BLaER1 (cell line): ENCODE results near the gene APBA2.
"Not testable (repeated sequence)": the region's sequence is repeated elsewhere in the genome, so short reads cannot be mapped to it uniquely, and the experiment has no call there.

ENCODE experiments used
- H3K27ac ChIP-seq: shearing (Covaris generic); formaldehyde crosslinking; 2 replicates; pipeline ENCODE4 v1.8.1; 2022
- H3K27me3 ChIP-seq: shearing (Covaris generic); formaldehyde crosslinking; 2 replicates; pipeline ENCODE4 v1.8.1; 2022
- H3K36me3 ChIP-seq: shearing (Covaris generic); formaldehyde crosslinking; 2 replicates; pipeline ENCODE4 v1.8.1; 2022
- H3K4me1 ChIP-seq: shearing (Covaris generic); formaldehyde crosslinking; 2 replicates; pipeline ENCODE4 v1.8.1; 2022
- H3K4me2 ChIP-seq: shearing (Covaris generic); formaldehyde crosslinking; 2 replicates; pipeline ENCODE4 v1.8.1; 2022
- H3K4me3 ChIP-seq: shearing (Covaris generic); formaldehyde crosslinking; 2 replicates; pipeline ENCODE4 v1.8.1; 2022
- H3K9ac ChIP-seq: shearing (Covaris generic); formaldehyde crosslinking; 2 replicates; pipeline ENCODE4 v1.8.1; 2022
- H3K9me3 ChIP-seq: shearing (Covaris generic); formaldehyde crosslinking; 2 replicates; pipeline ENCODE4 v1.8.1; 2022
- H4K20me1 ChIP-seq: shearing (Covaris generic); formaldehyde crosslinking; 2 replicates; pipeline ENCODE4 v1.8.1; 2022
- Cebpa-rat ChIP-seq: shearing (Covaris generic); IDR thresholded peaks from 2 replicates; pipeline ENCODE4 v1.8.1; 2022

Gene APBA2

GRCh38 chr15:29035336-29036285, 149.8 kb downstream of the APBA2 start:
- peaks cover 13% of the 10 kb centered on the region for H3K9me3 ChIP-seq
- H3K27me3 ChIP-seq: no peaks in the 10 kb centered on the region
- peaks cover 41% of the 10 kb centered on the region for H3K4me1 ChIP-seq
- 0 out of 2 replicates have a peak, but pooled peaks cover 4% of the 10 kb centered on the region for H3K36me3 ChIP-seq
- no peak for TF ChIP-seq Cebpa-rat
- H3K4me3 ChIP-seq: no peak overlapping the region
- no peak overlapping the region for H3K27ac ChIP-seq
- peaks cover 34% of the 10 kb centered on the region for H4K20me1 ChIP-seq
- no peak overlapping the region for H3K9ac ChIP-seq
- H3K4me2 ChIP-seq: no peak overlapping the region

GRCh38 chr15:29037997-29038705, 152.4 kb downstream of the APBA2 start:
- peaks cover 41% of the 10 kb centered on the region for H3K4me1 ChIP-seq
- H3K4me2 ChIP-seq: peak overlapping the region; percentile 70
- H3K9ac ChIP-seq: peak overlapping the region; percentile 12; the same call in 1 of the 2 replicates
- H4K20me1 ChIP-seq: peaks cover 40% of the 10 kb centered on the region
- no peaks in the 10 kb centered on the region for H3K36me3 ChIP-seq
- peak overlapping the region; percentile 41; the same call in 1 of the 2 replicates for H3K27ac ChIP-seq
- TF ChIP-seq Cebpa-rat: no peak
- H3K27me3 ChIP-seq: no peaks in the 10 kb centered on the region
- H3K4me3 ChIP-seq: no peak overlapping the region
- H3K9me3 ChIP-seq: no peaks in the 10 kb centered on the region

- Histone ChIP-seq H3K27me3 (no peaks in the 10 kb centered on the region), H3K9ac (no peak overlapping the region), H3K4me2 (peak overlapping the region; percentile 70), H3K27ac (no peak overlapping the region), H3K36me3 (no peaks in the 10 kb centered on the region), H3K4me3 (no peak overlapping the region), H4K20me1 (peaks cover 38% of the 10 kb centered on the region), H3K9me3 (no peaks in the 10 kb centered on the region), H3K4me1 (peaks cover 36% of the 10 kb centered on the region)
- TF ChIP-seq Cebpa-rat: no peak
Measured at GRCh38 chr15:29039466-29040369, 153.9 kb downstream of the APBA2 start.

- H3K4me1 ChIP-seq: peaks cover 35% of the 10 kb centered on the region
- H3K27ac ChIP-seq: no peak overlapping the region
- H3K9me3 ChIP-seq: no peaks in the 10 kb centered on the region
- H3K4me3 ChIP-seq: no peak overlapping the region
- H3K4me2 ChIP-seq: peak overlapping the region; percentile 70
- no peak for TF ChIP-seq Cebpa-rat
- H3K27me3 ChIP-seq: no peaks in the 10 kb centered on the region
- H3K9ac ChIP-seq: no peak overlapping the region
- H3K36me3 ChIP-seq: no peaks in the 10 kb centered on the region
- peaks cover 33% of the 10 kb centered on the region; the same call in 1 of the 2 replicates for H4K20me1 ChIP-seq
Measured at GRCh38 chr15:29040370-29040751, 154.6 kb downstream of the APBA2 start.

- Histone ChIP-seq H3K9me3 (no peaks in the 10 kb centered on the region), H3K4me1 (peaks cover 16% of the 10 kb centered on the region), H4K20me1 (peaks cover 19% of the 10 kb centered on the region; the same call in 1 of the 2 replicates), H3K4me2 (no peak overlapping the region), H3K9ac (no peak overlapping the region), H3K4me3 (no peak overlapping the region), H3K27me3 (no peaks in the 10 kb centered on the region), H3K36me3 (no peaks in the 10 kb centered on the region), H3K27ac (no peak overlapping the region)
- no peak for TF ChIP-seq Cebpa-rat
Measured at GRCh38 chr15:29043736-29044502, 158.1 kb downstream of the APBA2 start.

- no peak overlapping the region for H3K4me3 ChIP-seq
- 0 out of 2 replicates have a peak, but pooled peaks cover 4% of the 10 kb centered on the region for H3K9me3 ChIP-seq
- H4K20me1 ChIP-seq: peaks cover 15% of the 10 kb centered on the region; the same call in 1 of the 2 replicates
- H3K9ac ChIP-seq: no peak overlapping the region
- no peak for TF ChIP-seq Cebpa-rat
- peaks cover 11% of the 10 kb centered on the region for H3K4me1 ChIP-seq
- no peak overlapping the region for H3K4me2 ChIP-seq
- no peaks in the 10 kb centered on the region for H3K36me3 ChIP-seq
- H3K27me3 ChIP-seq: no peaks in the 10 kb centered on the region
- no peak overlapping the region for H3K27ac ChIP-seq
Measured at GRCh38 chr15:29044503-29044901, 158.7 kb downstream of the APBA2 start.

GRCh38 chr15:29045161-29045560, 159.4 kb downstream of the APBA2 start:
- not testable (repeated sequence) for H3K4me3 ChIP-seq, H3K4me2 ChIP-seq

GRCh38 chr15:29045717-29046116, 159.9 kb downstream of the APBA2 start:
- Histone ChIP-seq H3K4me1 (no peaks in the 10 kb centered on the region), H3K9ac (no peak overlapping the region), H3K36me3 (no peaks in the 10 kb centered on the region), H4K20me1 (peaks cover 6% of the 10 kb centered on the region; the same call in 1 of the 2 replicates), H3K27ac (no peak overlapping the region), H3K4me3 (no peak overlapping the region), H3K9me3 (0 out of 2 replicates have a peak, but pooled peaks cover 5% of the 10 kb centered on the region), H3K4me2 (no peak overlapping the region), H3K27me3 (no peaks in the 10 kb centered on the region)
- TF ChIP-seq Cebpa-rat: no peak

More at GRCh38 chr15:29045161-29045560, 159.4 kb downstream of the APBA2 start:
- H3K4me1 ChIP-seq, H4K20me1 ChIP-seq, H3K27ac ChIP-seq, H3K27me3 ChIP-seq, H3K9ac ChIP-seq, H3K36me3 ChIP-seq, H3K9me3 ChIP-seq: not testable (repeated sequence)
